NCI-H345 treated with DMSO at 0.1 percent for 48 hours (cell line): ENCODE measurements around the gene PVALEF.
A peak's percentile ranks its signal among the peaks of the same experiment; 100 is the strongest.

Experiments
- DNase-seq: peaks from one replicate; lab custom pipeline; 2025; ENCODE audit not compliant: unreplicated experiment; lab: John Stamatoyannopoulos, UW

Gene PVALEF

GRCh38 chr17:81128774-81129173, 36.5 kb upstream of the PVALEF start:
- DNase-seq = no peak

DNA sequence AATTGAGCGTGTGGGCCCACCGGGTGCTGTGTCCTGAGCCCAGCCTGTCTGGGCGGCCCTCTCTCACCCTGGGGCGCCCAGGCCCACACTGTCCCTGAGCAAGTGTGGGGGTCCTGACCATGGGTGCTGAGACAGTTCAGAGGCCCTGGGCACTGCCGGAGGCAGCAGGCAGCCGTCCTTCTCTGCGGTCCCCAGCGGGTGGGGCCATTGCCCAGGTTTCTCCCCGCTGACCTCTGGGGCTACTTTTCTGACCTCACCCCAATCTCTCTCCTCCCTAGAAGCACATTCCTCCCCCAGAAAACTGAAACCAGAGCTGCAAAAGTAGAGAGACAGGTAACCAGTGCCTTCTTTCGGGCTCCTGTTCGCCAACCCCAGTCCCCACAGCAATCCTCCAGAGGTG, 36.0 kb upstream of the PVALEF start:
- no peak for DNase-seq

DNA sequence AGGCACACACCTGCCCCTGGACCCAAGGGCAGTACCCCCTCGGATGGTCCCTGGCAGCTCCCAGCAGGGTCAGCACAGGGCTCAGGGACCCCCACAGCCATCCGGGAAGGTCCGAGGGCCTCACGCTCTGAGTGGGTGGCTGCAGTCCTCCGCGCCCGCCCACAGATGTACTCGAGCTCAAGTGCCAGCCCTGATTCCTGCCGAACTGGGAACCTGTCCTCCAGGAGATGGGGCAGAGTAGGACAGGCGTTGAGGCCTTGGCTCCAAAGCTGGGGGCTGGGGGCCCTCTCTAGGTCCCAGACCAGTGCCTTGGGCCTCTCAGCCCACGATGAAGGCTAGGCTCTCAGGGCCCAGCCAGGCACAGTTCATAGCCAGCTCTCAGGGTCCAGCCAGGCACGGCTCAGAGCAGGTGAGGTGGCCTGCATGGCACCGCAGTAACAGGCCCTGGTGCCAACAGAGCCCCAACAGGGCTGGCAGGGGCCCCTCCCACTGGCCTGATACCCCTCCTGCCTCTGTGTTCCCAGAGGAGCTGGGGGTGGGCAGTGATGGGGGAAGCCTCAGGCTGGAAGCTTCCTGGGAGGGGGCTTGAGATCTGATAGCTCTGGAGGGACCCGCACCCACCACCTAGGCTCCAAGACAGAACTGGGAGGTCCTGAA, 35.5 kb upstream of the PVALEF start:
- DNase-seq = no peak

- DNase-seq = no peak
Measured at GRCh38 chr17:81130385-81131361, 34.6 kb upstream of the PVALEF start.

GRCh38 chr17:81131486-81132196, 33.7 kb upstream of the PVALEF start:
- DNase-seq = no peak

DNA sequence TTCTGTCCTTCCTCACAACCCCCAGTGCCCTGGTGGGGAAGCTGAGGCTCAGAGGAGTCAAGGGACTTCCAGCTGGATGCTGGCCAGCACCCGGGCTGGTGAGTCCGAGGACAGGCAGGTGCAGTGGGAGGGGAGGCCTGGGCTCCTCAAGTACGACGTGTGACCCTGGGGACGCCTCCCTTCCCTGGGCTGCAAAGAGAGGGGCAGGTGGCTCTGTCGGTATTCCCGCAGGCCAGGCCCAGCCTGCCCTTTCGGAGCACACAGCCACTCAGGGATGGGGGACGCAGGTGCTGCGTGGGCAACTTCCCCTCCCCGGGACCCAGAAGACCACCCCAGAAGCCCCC, 33.1 kb upstream of the PVALEF start:
- DNase-seq = no peak

DNA sequence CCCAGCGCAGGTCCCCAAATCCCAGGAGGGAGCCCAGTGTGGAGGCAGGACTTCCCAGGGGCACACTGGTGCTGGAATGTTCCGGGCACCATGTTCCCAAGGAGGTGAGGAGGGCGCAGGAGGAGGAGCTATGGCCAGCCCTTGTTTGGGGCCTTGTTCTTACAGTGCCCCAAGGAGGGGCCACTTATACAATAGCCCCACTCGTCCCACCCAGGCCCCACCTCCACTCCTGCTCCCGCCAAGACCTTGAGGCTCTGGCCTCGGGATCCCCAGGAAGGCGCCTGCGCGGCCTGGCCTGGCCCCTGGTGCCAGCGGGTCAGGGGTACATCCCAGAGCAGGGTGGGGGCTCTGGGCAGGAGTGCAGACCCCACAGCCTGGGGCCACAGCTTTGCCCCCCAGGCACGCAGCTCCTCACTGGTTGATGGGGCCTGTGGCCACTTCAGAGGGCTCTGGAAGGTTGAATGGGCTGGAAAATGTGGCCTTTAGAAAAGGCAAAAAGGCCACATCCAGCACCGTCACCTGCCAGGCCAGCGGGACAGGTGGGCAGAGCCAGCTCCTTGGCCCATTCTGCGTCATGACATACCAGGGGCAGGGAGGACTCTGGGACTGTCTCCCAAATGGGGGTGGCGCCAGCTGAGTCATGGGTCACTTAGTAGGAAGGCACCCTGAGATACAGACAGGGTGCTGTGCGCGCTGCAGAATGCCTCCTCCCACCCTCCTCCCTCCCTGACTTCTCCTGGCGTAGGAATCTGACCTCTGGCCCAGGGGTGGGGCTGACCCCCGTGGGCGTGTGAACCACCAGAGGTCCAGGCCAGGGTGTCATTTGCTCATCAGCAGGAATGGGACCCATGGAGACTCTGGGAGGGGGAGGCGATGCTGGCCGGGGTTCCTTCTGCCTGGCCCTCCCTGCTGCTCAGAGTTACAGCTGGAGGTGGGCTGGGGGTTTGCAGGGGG, 32.3 kb upstream of the PVALEF start:
- no peak for DNase-seq

GRCh38 chr17:81134064-81134781, 31.1 kb upstream of the PVALEF start:
- DNase-seq = no peak

DNA sequence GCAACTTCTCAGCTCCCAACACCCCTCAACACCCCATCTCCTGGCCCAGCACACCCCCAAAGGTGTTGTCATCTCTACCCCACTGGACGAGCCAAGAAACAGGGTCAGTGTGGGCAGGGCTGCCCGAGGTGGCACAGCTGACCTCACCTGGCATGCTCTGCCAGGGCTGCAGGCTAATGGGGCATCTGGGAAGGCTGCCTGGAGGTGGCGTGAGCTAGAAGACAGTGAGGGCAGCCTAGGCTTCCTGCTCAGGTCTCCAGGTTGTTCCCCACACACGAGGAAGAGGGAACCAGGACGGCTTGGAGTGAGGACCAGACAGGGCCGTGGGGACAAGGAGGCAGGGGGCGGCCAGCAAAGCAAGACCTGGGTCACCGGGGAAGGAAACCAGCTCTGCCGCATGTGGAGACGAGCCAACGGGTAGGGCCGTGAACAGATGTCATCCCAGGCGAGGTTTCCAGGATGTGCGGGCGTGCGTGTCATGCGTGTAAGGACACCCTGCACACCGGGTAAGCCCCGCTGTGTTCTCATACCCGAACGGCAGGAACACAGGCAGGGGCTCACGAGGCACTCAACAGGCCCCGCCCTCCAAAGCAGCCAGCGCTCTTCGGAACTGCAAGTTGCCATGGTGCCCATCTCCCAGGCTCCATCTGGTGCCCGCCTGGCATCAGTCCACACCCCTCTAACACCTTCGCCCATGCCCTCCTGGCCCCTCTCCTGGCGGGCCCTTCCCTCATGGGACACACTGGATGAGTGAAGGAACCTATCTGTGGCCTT, 29.6 kb upstream of the PVALEF start:
- DNase-seq = peak; percentile 81

- DNase-seq = no peak
Measured at GRCh38 chr17:81136366-81136765, 28.9 kb upstream of the PVALEF start.

GRCh38 chr17:81137248-81137647, 28.1 kb upstream of the PVALEF start:
- no peak for DNase-seq

GRCh38 chr17:81138083-81138482, 27.2 kb upstream of the PVALEF start:
- DNase-seq = no peak

GRCh38 chr17:81138500-81138899, 26.8 kb upstream of the PVALEF start:
- no peak for DNase-seq

- no peak for DNase-seq
Measured at GRCh38 chr17:81139428-81139827, 25.9 kb upstream of the PVALEF start.

- no peak for DNase-seq
Measured at GRCh38 chr17:81140018-81140417, 25.3 kb upstream of the PVALEF start.

DNA sequence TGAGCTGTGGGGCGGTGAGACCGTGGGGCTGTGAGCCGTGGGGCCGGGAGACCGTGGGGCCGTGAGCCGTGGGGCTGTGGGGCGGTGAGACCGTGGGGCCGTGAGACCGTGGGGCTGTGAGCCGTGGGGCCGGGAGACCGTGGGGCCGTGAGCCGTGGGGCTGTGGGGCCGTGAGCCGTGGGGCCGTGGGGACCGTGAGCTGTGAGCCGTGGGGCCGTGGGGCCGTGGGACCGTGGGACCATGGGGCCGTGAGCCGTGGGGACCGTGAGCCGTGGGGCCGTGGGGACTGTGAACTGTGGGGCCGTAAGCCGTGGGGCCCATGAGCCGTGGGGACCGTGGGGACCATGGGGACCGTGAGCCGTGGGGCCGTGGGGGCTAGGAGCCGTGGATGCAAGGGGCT, 24.6 kb upstream of the PVALEF start:
- DNase-seq = no peak

- DNase-seq = peak; percentile 83
Measured at GRCh38 chr17:81142301-81143199, 22.8 kb upstream of the PVALEF start.

- DNase-seq = no peak
Measured at GRCh38 chr17:81143200-81143527, 22.1 kb upstream of the PVALEF start.
